Astrocyte (in vitro differentiated cells and primary cell): ENCODE measurements around the gene ITPRID1.

Experiments used
- EZH2 ChIP-seq: IDR thresholded peaks from 2 replicates; pipeline ENCODE4 v1.6.1; 2012; ENCODE audit warnings: mild to moderate bottlenecking, low read length, inconsistent platforms; ENCODE audit not compliant: insufficient read depth
- TF ChIP-seq, protein P1 (sequence below): IDR thresholded peaks from 2 replicates; pipeline ENCODE4 v1.5.1; 2011; ENCODE audit warnings: low read depth, mild to moderate bottlenecking, inconsistent platforms, low read length, moderate library complexity; ENCODE audit not compliant: insufficient read depth

DNA sequence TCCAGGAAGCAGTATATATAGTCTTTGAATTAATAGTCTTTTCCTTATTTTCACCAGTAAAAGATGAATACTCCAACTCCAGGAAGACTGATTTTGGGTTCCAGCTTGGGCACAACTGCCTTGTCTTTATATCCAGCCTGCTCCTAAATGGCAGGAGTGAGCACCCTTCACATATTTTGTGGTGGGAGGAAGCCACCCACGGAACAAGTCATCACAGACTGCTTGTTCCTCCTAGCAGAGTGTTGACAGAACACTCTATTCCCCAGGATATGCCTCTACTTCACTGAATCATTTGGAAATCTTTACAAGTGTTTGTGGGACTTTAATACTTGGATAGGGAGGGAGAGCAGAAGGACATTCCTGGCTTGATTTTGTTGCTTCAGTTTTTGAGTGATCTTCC, 31.7 kb downstream of the ITPRID1 start:
- TF ChIP-seq, protein P1, sequence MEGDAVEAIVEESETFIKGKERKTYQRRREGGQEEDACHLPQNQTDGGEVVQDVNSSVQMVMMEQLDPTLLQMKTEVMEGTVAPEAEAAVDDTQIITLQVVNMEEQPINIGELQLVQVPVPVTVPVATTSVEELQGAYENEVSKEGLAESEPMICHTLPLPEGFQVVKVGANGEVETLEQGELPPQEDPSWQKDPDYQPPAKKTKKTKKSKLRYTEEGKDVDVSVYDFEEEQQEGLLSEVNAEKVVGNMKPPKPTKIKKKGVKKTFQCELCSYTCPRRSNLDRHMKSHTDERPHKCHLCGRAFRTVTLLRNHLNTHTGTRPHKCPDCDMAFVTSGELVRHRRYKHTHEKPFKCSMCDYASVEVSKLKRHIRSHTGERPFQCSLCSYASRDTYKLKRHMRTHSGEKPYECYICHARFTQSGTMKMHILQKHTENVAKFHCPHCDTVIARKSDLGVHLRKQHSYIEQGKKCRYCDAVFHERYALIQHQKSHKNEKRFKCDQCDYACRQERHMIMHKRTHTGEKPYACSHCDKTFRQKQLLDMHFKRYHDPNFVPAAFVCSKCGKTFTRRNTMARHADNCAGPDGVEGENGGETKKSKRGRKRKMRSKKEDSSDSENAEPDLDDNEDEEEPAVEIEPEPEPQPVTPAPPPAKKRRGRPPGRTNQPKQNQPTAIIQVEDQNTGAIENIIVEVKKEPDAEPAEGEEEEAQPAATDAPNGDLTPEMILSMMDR, result no peak
- no peak for TF ChIP-seq EZH2
